Testis (tissue), 3 donors: ENCODE results near the gene CREB3L2. TPM values are rescaled to one million over a fixed set of nuclear protein-coding genes. Genes with fewer than 3 reads are reported as not detected.

Experiments used
- DNase-seq: peaks from one replicate; pipeline ENCODE4 v3.0.0-alpha.2; 2019
- H3K27ac ChIP-seq, 2 donors: fragments of 200-600 bp; sonication (generic); one replicate each; pipeline ENCODE4 v1.5.1; 2019
- H3K27me3 ChIP-seq: fragments of 200-600 bp; sonication (generic); one replicate; pipeline ENCODE4 v1.5.1; 2019
- H3K36me3 ChIP-seq: fragments of 200-600 bp; sonication (generic); one replicate; pipeline ENCODE4 v1.5.1; 2017; ENCODE audit warnings: low read depth; ENCODE audit errors: missing control alignments
- H3K4me1 ChIP-seq: fragments of 200-600 bp; sonication (generic); one replicate; pipeline ENCODE4 v1.5.1; 2019
- H3K4me3 ChIP-seq, 2 donors: fragments of 200-600 bp; sonication (generic); one replicate each; pipeline ENCODE4 v1.5.1; 2017 to 2019
- H3K9me3 ChIP-seq: fragments of 200-600 bp; sonication (generic); one replicate; pipeline ENCODE4 v1.5.1; 2017
- POLR2A ChIP-seq: fragments of 450-650 bp; IDR thresholded peaks from one replicate; pipeline ENCODE4 v1.6.1; 2017; ENCODE audit warnings: antibody characterized with exemption, mild to moderate bottlenecking, moderate library complexity
- WGBS, 2 donors: methylation state at CpG; one replicate each; pipeline ENCODE4 v1.1.5; 2018; 5-methylcytosine and 5-hydroxymethylcytosine counted together
- intact Hi-C: fragments of 100-400 bp; cut with DNase I; formaldehyde crosslinking; loops from one replicate; pipeline ENCODE4 v1.15.1; 2023; ENCODE audit warnings: low total_unique reads
- polyA plus RNA-seq: library from polyadenylated mRNA; stranded (reverse); fragments of 350-450 nt; fragmentation: Illumina TruSeq; extraction: RNeasy Lipid Tissue Mini Kit (QIAGEN cat#74804); gene quantifications from one replicate; pipeline ENCODE4 v1.2.3, GENCODE V29; 2014; ENCODE audit warnings: low read depth, low replicate concordance; ENCODE audit not compliant: insufficient read depth
- total RNA-seq, 2 donors: library from RNA; depleted of rRNA; stranded (reverse); fragments of >200 nt; gene quantifications; one replicate each; pipeline ENCODE4 v1.2.3, GENCODE V29; 2016
- TF ChIP-seq, protein P1 (sequence below), 3 experiments: fragments of 450-650 bp in 2 of 3; fragments of 200-600 bp in 1 of 3; sonication (generic) in 1 of 3; IDR thresholded peaks; one replicate each; pipeline ENCODE4 v1.5.1; 2016 to 2019; ENCODE audit warnings: antibody characterized with exemption in 3 of 3, mild to moderate bottlenecking in 2 of 3, moderate library complexity in 1 of 3

Gene CREB3L2
- total and polyA plus RNA-seq, 3 donors from 2014 or later, result 22.0 to 23.9 (median 23.4) TPM

DNA sequence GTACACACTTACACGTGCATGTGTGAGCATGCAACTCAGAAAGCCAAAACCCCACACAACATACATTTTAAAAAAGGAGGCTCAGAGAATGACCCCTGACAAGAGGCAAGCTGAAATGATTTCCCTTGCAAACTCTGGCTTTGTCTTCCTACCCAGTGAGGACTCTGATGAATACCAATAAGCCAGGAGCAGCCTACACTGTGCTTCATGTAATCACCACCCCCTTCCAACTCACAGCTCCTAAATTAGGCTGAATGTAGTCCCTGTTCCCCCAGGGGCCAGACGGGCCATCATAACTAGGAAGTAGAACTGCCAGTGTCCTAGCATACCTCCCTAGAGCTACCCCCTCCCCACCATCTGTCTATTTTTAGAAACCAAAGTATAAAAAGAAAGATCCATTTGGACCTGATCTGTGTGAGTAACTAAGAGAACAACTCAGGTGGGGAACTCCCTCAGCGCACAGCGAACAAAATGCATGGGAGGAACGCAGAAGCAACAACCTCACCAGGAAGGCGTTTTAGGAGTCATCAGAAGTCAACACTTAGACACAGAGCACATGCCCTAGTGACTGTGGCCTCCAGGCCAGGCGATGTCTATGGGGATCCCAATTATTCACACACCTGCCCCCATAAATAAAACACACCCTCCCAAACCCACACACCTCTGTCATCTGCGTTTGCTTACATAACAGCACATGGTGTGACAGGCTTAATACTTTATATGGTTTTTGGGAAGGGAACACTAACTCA is 157.0 kb downstream of the CREB3L2 start:
- Histone ChIP-seq H3K27me3 (no peaks in the 10 kb centered on the region), H3K4me3 (no peak overlapping the region), H3K36me3 (no peaks in the 10 kb centered on the region), H3K27ac (no peak overlapping the region), H3K9me3 (no peaks in the 10 kb centered on the region), H3K4me1 (no peaks in the 10 kb centered on the region)
- DNase-seq, result no peak
- 68 to 77% methylated on average over 8 of the region's 8 CpGs for WGBS, 2 donors
- TF ChIP-seq, protein P1, sequence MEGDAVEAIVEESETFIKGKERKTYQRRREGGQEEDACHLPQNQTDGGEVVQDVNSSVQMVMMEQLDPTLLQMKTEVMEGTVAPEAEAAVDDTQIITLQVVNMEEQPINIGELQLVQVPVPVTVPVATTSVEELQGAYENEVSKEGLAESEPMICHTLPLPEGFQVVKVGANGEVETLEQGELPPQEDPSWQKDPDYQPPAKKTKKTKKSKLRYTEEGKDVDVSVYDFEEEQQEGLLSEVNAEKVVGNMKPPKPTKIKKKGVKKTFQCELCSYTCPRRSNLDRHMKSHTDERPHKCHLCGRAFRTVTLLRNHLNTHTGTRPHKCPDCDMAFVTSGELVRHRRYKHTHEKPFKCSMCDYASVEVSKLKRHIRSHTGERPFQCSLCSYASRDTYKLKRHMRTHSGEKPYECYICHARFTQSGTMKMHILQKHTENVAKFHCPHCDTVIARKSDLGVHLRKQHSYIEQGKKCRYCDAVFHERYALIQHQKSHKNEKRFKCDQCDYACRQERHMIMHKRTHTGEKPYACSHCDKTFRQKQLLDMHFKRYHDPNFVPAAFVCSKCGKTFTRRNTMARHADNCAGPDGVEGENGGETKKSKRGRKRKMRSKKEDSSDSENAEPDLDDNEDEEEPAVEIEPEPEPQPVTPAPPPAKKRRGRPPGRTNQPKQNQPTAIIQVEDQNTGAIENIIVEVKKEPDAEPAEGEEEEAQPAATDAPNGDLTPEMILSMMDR (IDR thresholded peaks at IDR 0.05), result no peak
- TF ChIP-seq POLR2A, result no peak
- intact Hi-C loops, result no loop called here

DNA sequence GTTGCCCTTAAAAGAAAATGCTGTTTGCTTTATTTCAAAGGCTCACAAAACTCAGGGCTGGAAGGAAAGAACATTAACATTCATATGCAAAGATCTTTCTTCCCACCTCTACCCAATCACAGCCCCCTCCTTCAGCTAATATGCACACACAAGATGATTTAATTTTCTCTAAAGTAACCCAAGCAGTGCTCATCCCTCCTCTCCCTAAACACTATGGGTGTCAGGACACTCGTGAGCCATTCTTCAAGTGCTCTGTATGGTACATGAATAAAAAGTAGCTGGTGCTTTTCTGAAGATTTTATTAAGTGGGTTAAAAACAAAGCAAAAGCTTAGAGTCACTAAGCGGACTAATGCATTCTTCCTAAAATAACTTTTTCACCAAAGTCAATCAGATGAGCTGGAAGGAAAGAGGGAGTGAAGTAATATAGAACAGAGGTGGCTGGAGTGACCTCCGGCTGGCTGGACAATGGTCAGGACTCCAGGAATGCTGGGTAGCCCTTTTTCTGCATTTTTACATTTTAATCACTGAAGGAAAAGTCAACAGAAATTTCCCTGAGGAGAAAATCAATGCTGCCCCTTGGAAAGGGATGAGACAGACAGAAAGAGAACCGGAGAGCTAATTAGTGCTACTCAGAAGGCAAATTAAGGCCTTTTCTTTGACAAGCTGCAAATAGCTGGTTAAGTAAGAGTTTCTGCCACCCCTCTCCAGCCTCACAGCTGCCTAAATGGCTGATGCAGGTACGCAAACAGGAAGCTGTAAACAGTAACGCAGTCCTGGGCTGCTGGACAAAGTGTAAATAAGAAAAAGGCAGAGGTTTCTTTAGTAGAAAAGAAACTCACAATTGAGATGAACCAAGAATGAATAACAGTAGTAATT is 161.7 kb downstream of the CREB3L2 start:
- Histone ChIP-seq H3K27me3 (no peaks in the 10 kb centered on the region), H3K9me3 (no peaks in the 10 kb centered on the region), H3K27ac (no peak overlapping the region), H3K36me3 (no peaks in the 10 kb centered on the region), H3K4me1 (no peaks in the 10 kb centered on the region), H3K4me3 (no peak overlapping the region)
- 80 to 82% methylated on average over 6 of the region's 6 CpGs for WGBS, 2 donors
- TF ChIP-seq, protein P1 (IDR thresholded peaks at IDR 0.05), result no peak
- TF ChIP-seq POLR2A, result no peak
- intact Hi-C loops, result no loop called here
- DNase-seq, result no peak

DNA sequence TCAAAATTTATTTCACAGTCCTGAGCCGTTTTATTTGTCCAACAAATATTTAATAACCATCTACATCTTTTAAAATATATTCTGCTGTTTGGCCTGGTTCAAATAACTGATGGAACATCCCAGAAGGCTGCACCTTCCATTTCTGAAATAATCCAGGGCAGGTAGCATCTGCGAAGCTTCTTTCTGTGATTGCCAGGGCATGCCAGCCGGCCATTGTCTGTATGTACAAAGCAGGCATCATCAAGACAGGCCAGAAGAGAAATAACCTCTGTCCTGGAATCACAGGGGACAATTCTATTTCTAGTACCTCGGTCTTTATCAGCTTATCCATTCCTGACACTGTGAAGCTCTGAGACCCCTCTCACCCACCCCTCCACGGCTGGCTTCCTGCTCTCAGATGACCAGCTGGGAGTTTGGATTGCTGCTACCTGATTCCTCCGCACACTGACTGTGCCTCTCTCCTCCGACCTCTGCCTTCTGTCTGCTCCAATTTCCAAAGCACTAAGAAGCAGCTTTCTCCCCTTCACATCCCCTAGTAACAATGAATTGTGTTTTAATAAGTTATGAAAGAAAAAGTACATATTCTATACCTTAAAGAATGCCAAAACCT is 163.1 kb downstream of the CREB3L2 start:
- TF ChIP-seq, protein P1 (IDR thresholded peaks at IDR 0.05), result no peak
- no peak for TF ChIP-seq POLR2A

DNA sequence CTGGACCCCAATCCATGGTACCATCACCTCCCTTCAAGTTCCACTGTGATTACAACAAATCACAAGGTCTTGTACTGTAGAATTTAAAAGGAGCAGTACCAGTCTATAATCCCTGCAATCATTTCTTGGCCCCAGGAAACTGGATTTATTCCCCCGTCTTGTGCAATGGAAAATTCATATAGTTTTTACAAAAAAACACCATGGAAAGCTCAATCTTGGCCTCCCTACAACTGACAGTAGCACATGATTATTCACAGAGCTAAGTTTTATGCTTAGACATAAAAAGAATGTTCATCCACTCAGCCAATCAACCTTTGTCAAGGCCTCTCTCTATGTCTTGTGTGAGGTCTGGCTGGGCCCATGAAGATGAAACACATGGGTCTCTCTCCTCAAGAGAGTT is 165.3 kb downstream of the CREB3L2 start:
- Histone ChIP-seq H3K9me3 (no peaks in the 10 kb centered on the region), H3K36me3 (no peaks in the 10 kb centered on the region), H3K4me3 (no peak overlapping the region), H3K27me3 (no peaks in the 10 kb centered on the region), H3K27ac (no peak overlapping the region), H3K4me1 (no peaks in the 10 kb centered on the region)
- no peak for DNase-seq
- intact Hi-C loops, result no loop called here
- 93 to 100% methylated on average over 1 of the region's 1 CpG for WGBS, 2 donors
- TF ChIP-seq POLR2A, result no peak
- TF ChIP-seq, protein P1 (IDR thresholded peaks at IDR 0.05), result no peak

More for the DNA sequence above, 163.1 kb downstream of the CREB3L2 start:
- 87 to 91% methylated on average over 7 of the region's 7 CpGs for WGBS, 2 donors
- no peaks in the 10 kb centered on the region for H3K4me1 ChIP-seq
- H3K27ac ChIP-seq, result no peak overlapping the region
- intact Hi-C loops, result no loop called here
- H3K27me3 ChIP-seq, result no peaks in the 10 kb centered on the region
- H3K36me3 ChIP-seq, result no peaks in the 10 kb centered on the region
- H3K9me3 ChIP-seq, result no peaks in the 10 kb centered on the region
- no peak for DNase-seq
- no peak overlapping the region for H3K4me3 ChIP-seq
